HepG2 (cell line): ENCODE data around the gene QSOX2. TPM values are rescaled to one million over a fixed set of nuclear protein-coding genes. Genes with fewer than 3 reads are reported as not detected.

Experiments
- FOXA1 ChIP-seq, 2 experiments: fragments of 450-650 bp in 1 of 2; sonication (generic) in 1 of 2; formaldehyde crosslinking in 1 of 2; IDR thresholded peaks; 2 replicates each; pipeline versions ENCODE4 v1.4.0 to v1.6.1; 2016 to 2020; ENCODE audit warnings: missing genetic modification reagents in 1 of 2
- FOXO1 ChIP-seq: sonication (generic); formaldehyde crosslinking; IDR thresholded peaks from 2 replicates; pipeline ENCODE4 v1.4.0; 2020; ENCODE audit warnings: missing genetic modification reagents
- IKZF4 ChIP-seq: sonication (generic); formaldehyde crosslinking; IDR thresholded peaks from 2 replicates; pipeline ENCODE4 v1.5.1; 2020; ENCODE audit warnings: borderline replicate concordance, mild to moderate bottlenecking, low read depth, missing genetic modification reagents; ENCODE audit errors: not compliant biosample characterization
- KLF15 ChIP-seq: sonication (generic); formaldehyde crosslinking; IDR thresholded peaks from 2 replicates; pipeline ENCODE4 v1.8.1; 2023; ENCODE audit warnings: borderline replicate concordance, mild to moderate bottlenecking, inconsistent platforms, missing genetic modification reagents, mixed read lengths
- MTA3 ChIP-seq: sonication (generic); formaldehyde crosslinking; IDR thresholded peaks from 2 replicates; pipeline ENCODE4 v1.4.0; 2020; ENCODE audit warnings: missing genetic modification reagents
- NKX3-1 ChIP-seq: sonication (generic); formaldehyde crosslinking; IDR thresholded peaks from 2 replicates; pipeline ENCODE4 v1.5.0; 2020; ENCODE audit warnings: missing genetic modification reagents
- RAD21 ChIP-seq: fragments of 450-650 bp; formaldehyde crosslinking; IDR thresholded peaks from 2 replicates; pipeline ENCODE4 v1.5.0; 2020; ENCODE audit warnings: mild to moderate bottlenecking
- ZNF138 ChIP-seq: sonication (generic); formaldehyde crosslinking; IDR thresholded peaks from 2 replicates; pipeline ENCODE4 v1.5.0; 2020; ENCODE audit warnings: mild to moderate bottlenecking, low read depth, missing genetic modification reagents
- ZNF550 ChIP-seq: sonication (generic); formaldehyde crosslinking; IDR thresholded peaks from 2 replicates; pipeline ENCODE4 v1.4.0; 2020; ENCODE audit warnings: mild to moderate bottlenecking, missing genetic modification reagents, borderline replicate concordance
- ZNF564 ChIP-seq: sonication (generic); formaldehyde crosslinking; IDR thresholded peaks from 2 replicates; pipeline ENCODE4 v1.8.1; 2023; ENCODE audit warnings: mild to moderate bottlenecking, missing genetic modification reagents
- ZNF816 ChIP-seq: sonication (generic); formaldehyde crosslinking; IDR thresholded peaks from 2 replicates; pipeline ENCODE4 v1.8.0; 2022; ENCODE audit warnings: missing genetic modification reagents, mild to moderate bottlenecking, borderline replicate concordance
- polyA plus RNA-seq, 8 experiments: library from polyadenylated mRNA; depleted of rRNA in 3 of 8; stranded (reverse) in 7 of 8; unstranded in 1 of 8; fragments of >200 nt; fragmentation: Illumina TruSeq in 4 of 8; extraction: Trizol in 4 of 8; gene quantifications; 2 replicates each; pipeline versions ENCODE4 v1.2.1 to v1.2.3, GENCODE V29; 2011 to 2016; ENCODE audit warnings: low read depth in 4 of 8, missing spikeins in 1 of 8, mixed read lengths in 1 of 8; ENCODE audit not compliant: insufficient read depth in 1 of 8
- total RNA-seq, 5 experiments: library from RNA; depleted of rRNA; stranded (reverse); fragments of >200 nt; fragmentation: Illumina TruSeq; extraction: Trizol; gene quantifications; 2 replicates each; pipeline ENCODE4 v1.2.3, GENCODE V29; 2016; ENCODE audit warnings: low read depth in 1 of 5
- TF ChIP-seq, protein P1 (sequence below): IDR thresholded peaks from 2 replicates; pipeline ENCODE4 v1.6.1; 2016; ENCODE audit warnings: low read depth, missing genetic modification reagents, missing compliant biosample characterization
- TF ChIP-seq, protein P2 (sequence below): sonication (generic); formaldehyde crosslinking; IDR thresholded peaks from 2 replicates; pipeline ENCODE4 v1.4.0; 2020; ENCODE audit warnings: missing genetic modification reagents
- TF ChIP-seq, protein P3 (sequence below), 2 experiments: sonication (generic) in 1 of 2; formaldehyde crosslinking in 1 of 2; IDR thresholded peaks; 2 replicates each; pipeline versions ENCODE4 v1.4.0 to v1.6.1; 2018 to 2020; ENCODE audit warnings: missing genetic modification reagents in 2 of 2, borderline replicate concordance in 1 of 2, low read depth in 1 of 2, mild to moderate bottlenecking in 1 of 2, missing biosample characterization in 1 of 2
- TF ChIP-seq, protein P4 (sequence below): sonication (generic); formaldehyde crosslinking; IDR thresholded peaks from 2 replicates; pipeline ENCODE4 v1.4.0; 2020; ENCODE audit warnings: missing genetic modification reagents

The QSOX2 gene
- total and polyA plus RNA-seq, 2 of the 13 experiments (the other 11 are each of a cell fraction or from before 2014, with no cell fraction given), result 27.1 to 42.1 TPM

DNA sequence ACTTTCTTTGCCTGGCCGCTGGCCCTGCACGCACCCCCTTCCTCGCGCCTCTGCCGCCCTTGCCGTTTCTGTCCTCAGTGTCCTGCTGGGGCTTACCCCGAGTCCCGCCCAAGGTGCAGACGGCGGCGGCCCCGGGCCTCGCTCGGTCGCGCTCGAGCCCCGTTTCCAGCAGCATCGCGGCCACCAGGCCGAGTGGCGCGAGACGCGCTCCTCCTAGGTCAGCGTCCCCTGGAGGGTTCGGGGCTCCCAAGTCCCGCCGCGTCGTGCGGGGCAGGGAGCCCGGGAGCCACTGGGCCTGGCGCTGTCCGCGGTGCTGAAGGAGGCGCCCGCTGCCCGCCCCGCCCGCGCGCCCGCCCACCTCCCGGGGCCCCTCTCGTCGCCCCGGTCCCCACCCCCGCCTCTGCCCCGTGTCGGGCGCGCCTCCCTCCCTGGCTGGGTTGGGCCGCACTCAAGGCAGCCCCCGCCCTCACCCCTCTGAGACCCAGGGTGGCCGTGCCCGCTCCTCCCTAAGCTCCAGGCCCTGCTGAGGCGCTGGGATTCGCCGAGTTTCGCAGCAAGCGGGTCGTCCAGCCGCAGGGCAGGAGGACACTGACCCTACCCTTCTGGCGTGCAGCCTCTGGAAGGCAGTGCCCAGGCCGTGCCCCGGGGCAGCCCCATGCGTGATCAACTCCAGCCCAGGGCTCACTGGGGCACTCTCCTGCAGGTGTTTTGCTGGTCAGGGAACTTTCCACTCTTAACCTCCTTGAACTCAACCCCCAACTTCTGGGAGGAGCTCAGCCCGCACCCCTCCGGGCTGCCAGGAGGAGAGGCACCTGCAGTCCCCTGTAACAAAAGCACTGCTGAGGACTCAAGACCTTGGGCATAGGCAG is 40.5 kb downstream of the QSOX2 start, which contains the start of gene LHX3 (continued):
- TF ChIP-seq, protein P1, sequence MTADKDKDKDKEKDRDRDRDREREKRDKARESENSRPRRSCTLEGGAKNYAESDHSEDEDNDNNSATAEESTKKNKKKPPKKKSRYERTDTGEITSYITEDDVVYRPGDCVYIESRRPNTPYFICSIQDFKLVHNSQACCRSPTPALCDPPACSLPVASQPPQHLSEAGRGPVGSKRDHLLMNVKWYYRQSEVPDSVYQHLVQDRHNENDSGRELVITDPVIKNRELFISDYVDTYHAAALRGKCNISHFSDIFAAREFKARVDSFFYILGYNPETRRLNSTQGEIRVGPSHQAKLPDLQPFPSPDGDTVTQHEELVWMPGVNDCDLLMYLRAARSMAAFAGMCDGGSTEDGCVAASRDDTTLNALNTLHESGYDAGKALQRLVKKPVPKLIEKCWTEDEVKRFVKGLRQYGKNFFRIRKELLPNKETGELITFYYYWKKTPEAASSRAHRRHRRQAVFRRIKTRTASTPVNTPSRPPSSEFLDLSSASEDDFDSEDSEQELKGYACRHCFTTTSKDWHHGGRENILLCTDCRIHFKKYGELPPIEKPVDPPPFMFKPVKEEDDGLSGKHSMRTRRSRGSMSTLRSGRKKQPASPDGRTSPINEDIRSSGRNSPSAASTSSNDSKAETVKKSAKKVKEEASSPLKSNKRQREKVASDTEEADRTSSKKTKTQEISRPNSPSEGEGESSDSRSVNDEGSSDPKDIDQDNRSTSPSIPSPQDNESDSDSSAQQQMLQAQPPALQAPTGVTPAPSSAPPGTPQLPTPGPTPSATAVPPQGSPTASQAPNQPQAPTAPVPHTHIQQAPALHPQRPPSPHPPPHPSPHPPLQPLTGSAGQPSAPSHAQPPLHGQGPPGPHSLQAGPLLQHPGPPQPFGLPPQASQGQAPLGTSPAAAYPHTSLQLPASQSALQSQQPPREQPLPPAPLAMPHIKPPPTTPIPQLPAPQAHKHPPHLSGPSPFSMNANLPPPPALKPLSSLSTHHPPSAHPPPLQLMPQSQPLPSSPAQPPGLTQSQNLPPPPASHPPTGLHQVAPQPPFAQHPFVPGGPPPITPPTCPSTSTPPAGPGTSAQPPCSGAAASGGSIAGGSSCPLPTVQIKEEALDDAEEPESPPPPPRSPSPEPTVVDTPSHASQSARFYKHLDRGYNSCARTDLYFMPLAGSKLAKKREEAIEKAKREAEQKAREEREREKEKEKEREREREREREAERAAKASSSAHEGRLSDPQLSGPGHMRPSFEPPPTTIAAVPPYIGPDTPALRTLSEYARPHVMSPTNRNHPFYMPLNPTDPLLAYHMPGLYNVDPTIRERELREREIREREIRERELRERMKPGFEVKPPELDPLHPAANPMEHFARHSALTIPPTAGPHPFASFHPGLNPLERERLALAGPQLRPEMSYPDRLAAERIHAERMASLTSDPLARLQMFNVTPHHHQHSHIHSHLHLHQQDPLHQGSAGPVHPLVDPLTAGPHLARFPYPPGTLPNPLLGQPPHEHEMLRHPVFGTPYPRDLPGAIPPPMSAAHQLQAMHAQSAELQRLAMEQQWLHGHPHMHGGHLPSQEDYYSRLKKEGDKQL, result no peak
- TF ChIP-seq MTA3 (no peak), KLF15 (CRISPR knock-in tag) (no peak), FOXA1 (IDR thresholded peaks at IDR 0.05) (no peak), FOXA1 (CRISPR knock-in tag; IDR thresholded peaks at IDR 0.05) (no peak), ZNF138 (CRISPR knock-in tag) (0 out of 2 replicates have a peak, but pooled peaks have one; percentile 59), ZNF816 (CRISPR knock-in tag) (0 out of 2 replicates have a peak, but pooled peaks have one; percentile 48), ZNF550 (CRISPR knock-in tag) (no peak), RAD21 (CRISPR knock-in tag) (no peak), FOXO1 (0 out of 2 replicates have a peak, but pooled peaks have one; percentile 26), NKX3-1 (CRISPR knock-in tag) (peak; percentile 74; the same call in 1 of the 2 replicates), IKZF4 (CRISPR knock-in tag) (no peak), ZNF564 (CRISPR knock-in tag) (0 out of 2 replicates have a peak, but pooled peaks have one; percentile 53)
- TF ChIP-seq, protein P2, sequence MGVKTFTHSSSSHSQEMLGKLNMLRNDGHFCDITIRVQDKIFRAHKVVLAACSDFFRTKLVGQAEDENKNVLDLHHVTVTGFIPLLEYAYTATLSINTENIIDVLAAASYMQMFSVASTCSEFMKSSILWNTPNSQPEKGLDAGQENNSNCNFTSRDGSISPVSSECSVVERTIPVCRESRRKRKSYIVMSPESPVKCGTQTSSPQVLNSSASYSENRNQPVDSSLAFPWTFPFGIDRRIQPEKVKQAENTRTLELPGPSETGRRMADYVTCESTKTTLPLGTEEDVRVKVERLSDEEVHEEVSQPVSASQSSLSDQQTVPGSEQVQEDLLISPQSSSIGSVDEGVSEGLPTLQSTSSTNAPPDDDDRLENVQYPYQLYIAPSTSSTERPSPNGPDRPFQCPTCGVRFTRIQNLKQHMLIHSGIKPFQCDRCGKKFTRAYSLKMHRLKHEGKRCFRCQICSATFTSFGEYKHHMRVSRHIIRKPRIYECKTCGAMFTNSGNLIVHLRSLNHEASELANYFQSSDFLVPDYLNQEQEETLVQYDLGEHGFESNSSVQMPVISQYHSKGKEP (CRISPR knock-in tag), result peak; percentile 60; the same call in 1 of the 2 replicates
- TF ChIP-seq, protein P3, sequence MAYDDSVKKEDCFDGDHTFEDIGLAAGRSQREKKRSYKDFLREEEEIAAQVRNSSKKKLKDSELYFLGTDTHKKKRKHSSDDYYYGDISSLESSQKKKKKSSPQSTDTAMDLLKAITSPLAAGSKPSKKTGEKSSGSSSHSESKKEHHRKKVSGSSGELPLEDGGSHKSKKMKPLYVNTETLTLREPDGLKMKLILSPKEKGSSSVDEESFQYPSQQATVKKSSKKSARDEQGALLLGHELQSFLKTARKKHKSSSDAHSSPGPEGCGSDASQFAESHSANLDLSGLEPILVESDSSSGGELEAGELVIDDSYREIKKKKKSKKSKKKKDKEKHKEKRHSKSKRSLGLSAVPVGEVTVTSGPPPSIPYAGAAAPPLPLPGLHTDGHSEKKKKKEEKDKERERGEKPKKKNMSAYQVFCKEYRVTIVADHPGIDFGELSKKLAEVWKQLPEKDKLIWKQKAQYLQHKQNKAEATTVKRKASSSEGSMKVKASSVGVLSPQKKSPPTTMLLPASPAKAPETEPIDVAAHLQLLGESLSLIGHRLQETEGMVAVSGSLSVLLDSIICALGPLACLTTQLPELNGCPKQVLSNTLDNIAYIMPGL (CRISPR knock-in tag; IDR thresholded peaks at IDR 0.05; ENCODE audit: borderline replicate concordance in 1 of 2, low read depth in 1 of 2), result no peak
- TF ChIP-seq, protein P4, sequence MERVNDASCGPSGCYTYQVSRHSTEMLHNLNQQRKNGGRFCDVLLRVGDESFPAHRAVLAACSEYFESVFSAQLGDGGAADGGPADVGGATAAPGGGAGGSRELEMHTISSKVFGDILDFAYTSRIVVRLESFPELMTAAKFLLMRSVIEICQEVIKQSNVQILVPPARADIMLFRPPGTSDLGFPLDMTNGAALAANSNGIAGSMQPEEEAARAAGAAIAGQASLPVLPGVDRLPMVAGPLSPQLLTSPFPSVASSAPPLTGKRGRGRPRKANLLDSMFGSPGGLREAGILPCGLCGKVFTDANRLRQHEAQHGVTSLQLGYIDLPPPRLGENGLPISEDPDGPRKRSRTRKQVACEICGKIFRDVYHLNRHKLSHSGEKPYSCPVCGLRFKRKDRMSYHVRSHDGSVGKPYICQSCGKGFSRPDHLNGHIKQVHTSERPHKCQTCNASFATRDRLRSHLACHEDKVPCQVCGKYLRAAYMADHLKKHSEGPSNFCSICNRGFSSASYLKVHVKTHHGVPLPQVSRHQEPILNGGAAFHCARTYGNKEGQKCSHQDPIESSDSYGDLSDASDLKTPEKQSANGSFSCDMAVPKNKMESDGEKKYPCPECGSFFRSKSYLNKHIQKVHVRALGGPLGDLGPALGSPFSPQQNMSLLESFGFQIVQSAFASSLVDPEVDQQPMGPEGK (CRISPR knock-in tag), result peak; percentile 19; the same call in 1 of the 2 replicates
